ENCODE measurements around the gene TMIGD2.
"Not testable (repeated sequence)": the region's sequence is repeated elsewhere in the genome, so short reads cannot be mapped to it uniquely, and the experiment has no call there.

TMIGD2 gene

GRCh38 chr19:4302243-4302640, at the start of gene TMIGD2:
TMIGD2 (minus strand) TSS chr19:4302389; CDS start chr19:4302385, 4 bp downstream.
- no peak for DNase-seq (ENCODE audit: low spot score)

- DNase-seq (ENCODE audit: low spot score) = no peak
These were observed 48.5 kb upstream of the TMIGD2 start for GRCh38 chr19:4350726-4351125.

GRCh38 chr19:4350111-4350510, 47.9 kb upstream of the TMIGD2 start:
- DNase-seq (ENCODE audit: low spot score) = no peak

GRCh38 chr19:4349225-4349624, 47.0 kb upstream of the TMIGD2 start:
- DNase-seq (ENCODE audit: low spot score) = not testable (repeated sequence)

GRCh38 chr19:4347521-4347920, 45.3 kb upstream of the TMIGD2 start:
- no peak for DNase-seq (ENCODE audit: low spot score)

- no peak for DNase-seq (ENCODE audit: low spot score)
These were observed 43.8 kb upstream of the TMIGD2 start for GRCh38 chr19:4346020-4346383.

- no peak for DNase-seq (ENCODE audit: low spot score)
These were observed 43.3 kb upstream of the TMIGD2 start for GRCh38 chr19:4345342-4346019.

- peak; percentile 92 for DNase-seq (ENCODE audit: low spot score)
These were observed 41.5 kb upstream of the TMIGD2 start, which contains the start of gene MPND for GRCh38 chr19:4343370-4344307. MPND (plus strand) TSS chr19:4343562; CDS start chr19:4343594, 32 bp downstream.

GRCh38 chr19:4342615-4343369, 40.6 kb upstream of the TMIGD2 start:
- peak; percentile 95 for DNase-seq (ENCODE audit: low spot score)

- no peak for DNase-seq (ENCODE audit: low spot score)
These were observed 40.1 kb upstream of the TMIGD2 start for GRCh38 chr19:4342314-4342614.

- peak; percentile 15 for DNase-seq (ENCODE audit: low spot score)
These were observed 36.5 kb upstream of the TMIGD2 start, which contains the start of gene STAP2 for GRCh38 chr19:4338441-4339355. STAP2 (minus strand) TSS chr19:4338827; CDS start chr19:4338753, 74 bp downstream.

GRCh38 chr19:4337906-4338440, 35.8 kb upstream of the TMIGD2 start:
- DNase-seq (ENCODE audit: low spot score) = peak; percentile 17

GRCh38 chr19:4334929-4335570, 32.9 kb upstream of the TMIGD2 start:
- DNase-seq (ENCODE audit: low spot score) = no peak

GRCh38 chr19:4329858-4330257, 27.7 kb upstream of the TMIGD2 start:
- DNase-seq (ENCODE audit: low spot score) = no peak

GRCh38 chr19:4328991-4329681, 26.9 kb upstream of the TMIGD2 start:
- DNase-seq (ENCODE audit: low spot score) = not testable (repeated sequence)

GRCh38 chr19:4328243-4328990, 26.2 kb upstream of the TMIGD2 start:
- peak; percentile 92 for DNase-seq (ENCODE audit: low spot score)

- DNase-seq (ENCODE audit: low spot score) = no peak
These were observed 25.7 kb upstream of the TMIGD2 start for GRCh38 chr19:4327877-4328242.

- peak; percentile 62 for DNase-seq (ENCODE audit: low spot score)
These were observed 25.2 kb upstream of the TMIGD2 start for GRCh38 chr19:4327252-4327876.

GRCh38 chr19:4326837-4327251, 24.7 kb upstream of the TMIGD2 start:
- DNase-seq (ENCODE audit: low spot score) = no peak

Data from AG20443 (cell line).